Astrocyte of the cerebellum (primary cell): Measurements from ENCODE around the gene NDP.
A peak's percentile ranks its signal among the peaks of the same experiment; 100 is the strongest.

Experiments
- DNase-seq: peaks from one replicate; pipeline ENCODE4 v3.0.0-alpha.2; 2011; ENCODE audit warnings: low read depth
- H3K4me3 ChIP-seq: 2 replicates; pipeline ENCODE4 v1.5.1; 2011; ENCODE audit warnings: mild to moderate bottlenecking, low read depth, low read length, moderate library complexity
- CTCF ChIP-seq: IDR thresholded peaks from 2 replicates; pipeline ENCODE4 v1.5.1; 2012; ENCODE audit warnings: low read length, low read depth, moderate library complexity, mild to moderate bottlenecking; ENCODE audit errors: missing control alignments
- in situ Hi-C: cut with HindIII; loops from 2 replicates; pipeline ENCODE4 v1.10.0; 2017; ENCODE audit warnings: low sequenced_read_pairs

NDP gene

GRCh38 chrX:44012484-44013096 lies 39.4 kb upstream of the NDP start:
- TF ChIP-seq CTCF = no peak
- H3K4me3 ChIP-seq = no peak overlapping the region
- peak; percentile 11 for DNase-seq
- in situ Hi-C loops = no loop called here

GRCh38 chrX:44011506-44011905 lies 38.3 kb upstream of the NDP start:
- TF ChIP-seq CTCF = no peak
- DNase-seq = no peak
- no peak overlapping the region for H3K4me3 ChIP-seq
- in situ Hi-C loops = no loop called here

- in situ Hi-C loops = no loop called here
- H3K4me3 ChIP-seq = no peak overlapping the region
- no peak for DNase-seq
- TF ChIP-seq CTCF = no peak
Observed at GRCh38 chrX:44010626-44011025, 37.4 kb upstream of the NDP start.

- DNase-seq = no peak
- no peak for TF ChIP-seq CTCF
- in situ Hi-C loops = no loop called here
- H3K4me3 ChIP-seq = no peak overlapping the region
Observed at GRCh38 chrX:44006081-44006480, 32.9 kb upstream of the NDP start.

GRCh38 chrX:44003975-44004374 lies 30.8 kb upstream of the NDP start:
- no peak for DNase-seq
- in situ Hi-C loops = no loop called here
- no peak for TF ChIP-seq CTCF

GRCh38 chrX:44002567-44002966 lies 29.4 kb upstream of the NDP start:
- no peak for TF ChIP-seq CTCF
- no peak for DNase-seq
- H3K4me3 ChIP-seq = no peak overlapping the region
- in situ Hi-C loops = no loop called here

More at GRCh38 chrX:44003975-44004374, 30.8 kb upstream of the NDP start:
- H3K4me3 ChIP-seq = no peak overlapping the region
